HEK293T (cell line): ENCODE measurements around the gene RAB3B.
"Not testable (repeated sequence)": the region's sequence is repeated elsewhere in the genome, so short reads cannot be mapped to it uniquely, and the experiment has no call there.

ENCODE experiments used
- CTCF ChIA-PET: fragments of 350-600 bp; formaldehyde crosslinking; extraction: SDS; loops from one replicate; lab custom pipeline; 2021; ENCODE audit warnings: antibody characterized with exemption, inconsistent platforms; lab: Yijun Ruan, JAX
- POLR2A ChIA-PET: fragments of 350-600 bp; formaldehyde crosslinking; extraction: SDS; loops from one replicate; lab custom pipeline; 2020; ENCODE audit warnings: antibody characterized with exemption, inconsistent platforms; lab: Yijun Ruan, JAX
- DNase-seq: peaks from one replicate; pipeline ENCODE4 v3.0.0; 2012; ENCODE audit warnings: mixed read lengths; ENCODE audit errors: extremely low spot score
- ARNT ChIP-seq: fragments of 450-650 bp; IDR thresholded peaks from 2 replicates; pipeline ENCODE4 v1.6.1; 2017; ENCODE audit warnings: mild to moderate bottlenecking
- BHLHE40 ChIP-seq: fragments of 450-650 bp; IDR thresholded peaks from 2 replicates; pipeline ENCODE4 v1.6.1; 2016; ENCODE audit warnings: mild to moderate bottlenecking, moderate library complexity, borderline replicate concordance
- CTBP1 ChIP-seq: fragments of 450-650 bp; IDR thresholded peaks from 2 replicates; pipeline ENCODE4 v1.6.1; 2016; ENCODE audit warnings: borderline replicate concordance
- ELF4 ChIP-seq: fragments of 450-650 bp; IDR thresholded peaks from 2 replicates; pipeline ENCODE4 v1.6.1; 2017; ENCODE audit warnings: antibody characterized with exemption
- FOXA1 ChIP-seq: fragments of 450-650 bp; IDR thresholded peaks from 2 replicates; pipeline ENCODE4 v1.6.1; 2016; ENCODE audit warnings: mild to moderate bottlenecking
- FOXK2 ChIP-seq: fragments of 450-650 bp; IDR thresholded peaks from 2 replicates; pipeline ENCODE4 v1.6.1; 2016; ENCODE audit warnings: mild to moderate bottlenecking
- FOXM1 ChIP-seq: fragments of 450-650 bp; IDR thresholded peaks from 2 replicates; pipeline ENCODE4 v1.6.1; 2017; ENCODE audit warnings: mild to moderate bottlenecking, borderline replicate concordance
- HDGF ChIP-seq: fragments of 450-650 bp; IDR thresholded peaks from 2 replicates; pipeline ENCODE4 v1.6.1; 2017; ENCODE audit warnings: antibody characterized with exemption, borderline replicate concordance
- L3MBTL2 ChIP-seq: fragments of 450-650 bp; conservative IDR thresholded peaks from 2 replicates; pipeline ENCODE4 v1.6.1; 2016; ENCODE audit warnings: mild to moderate bottlenecking
- LEF1 ChIP-seq: fragments of 450-650 bp; IDR thresholded peaks from 2 replicates; pipeline ENCODE4 v1.6.1; 2017; ENCODE audit warnings: mild to moderate bottlenecking, borderline replicate concordance
- NFRKB ChIP-seq: fragments of 450-650 bp; IDR thresholded peaks from 2 replicates; pipeline ENCODE4 v1.6.1; 2016; ENCODE audit warnings: mild to moderate bottlenecking, moderate library complexity
- PKNOX1 ChIP-seq: fragments of 450-650 bp; IDR thresholded peaks from 2 replicates; pipeline ENCODE4 v1.6.1; 2016
- SP1 ChIP-seq: fragments of 450-650 bp; IDR thresholded peaks from 2 replicates; pipeline ENCODE4 v1.6.1; 2017
- SUZ12 ChIP-seq: fragments of 450-650 bp; IDR thresholded peaks from 2 replicates; pipeline ENCODE4 v1.6.1; 2016; ENCODE audit warnings: mild to moderate bottlenecking
- TARDBP ChIP-seq: fragments of 450-650 bp; IDR thresholded peaks from 2 replicates; pipeline ENCODE4 v1.6.1; 2016
- ZNF384 ChIP-seq: fragments of 450-650 bp; IDR thresholded peaks from 2 replicates; pipeline ENCODE4 v1.6.1; 2016

RAB3B gene

GRCh38 chr1:51878616-51879336, 111.7 kb downstream of the RAB3B start, which contains the start of gene NRDC:
NRDC (minus strand) TSS chr1:51878727; CDS start chr1:51878615, 112 bp downstream.
- ChIA-PET POLR2A (interaction anchor here (0.7 to 1.5 kb wide), 6 partner anchors 10 to 304 kb away, joined by 3 to 4 read pairs (median 4); partner anchors contain the start of gene TXNDC12), CTCF (interaction anchor here (1.2 kb wide), 3 partner anchors 9 to 34 kb away, joined by 3 to 4 read pairs (median 4); no protein-coding TSS in a partner anchor)
- DNase-seq: peak; percentile 95
- peak; percentile 76 for TF ChIP-seq PKNOX1
- TF ChIP-seq FOXK2: no peak
- TF ChIP-seq ELF4: no peak; the same call in 1 of the 2 replicates
- peak; percentile 5; the same call in 1 of the 2 replicates for TF ChIP-seq L3MBTL2

GRCh38 chr1:51878308-51878615, 112.2 kb downstream of the RAB3B start:
- DNase-seq: no peak
- ChIA-PET POLR2A (interaction anchor here (0.7 to 1.5 kb wide), 2 partner anchors 14 to 178 kb away, joined by 3 to 4 read pairs; partner anchors contain the start of gene BTF3L4), CTCF (interaction anchor here (1.2 kb wide), 1 partner anchor 9 kb away, joined by 4 read pairs; no protein-coding TSS in a partner anchor)
- TF ChIP-seq FOXK2 (no peak), NFRKB (no peak), SUZ12 (no peak), L3MBTL2 (peak; percentile 61), BHLHE40 (no peak), HDGF (no peak), SP1 (no peak), ELF4 (0 out of 2 replicates have a peak, but pooled peaks have one; percentile 43), CTBP1 (no peak), ZNF384 (no peak), FOXA1 (no peak)

GRCh38 chr1:51877434-51878307, 112.8 kb downstream of the RAB3B start:
- POLR2A ChIA-PET: interaction anchor here (0.6 to 1.5 kb wide), 4 partner anchors 10 to 179 kb away, joined by 3 to 4 read pairs (median 4); partner anchors contain the start of gene BTF3L4
- CTCF ChIA-PET: interaction anchor here (0.7 to 1.2 kb wide), 2 partner anchors 8 to 44 kb away, joined by 4 read pairs; no protein-coding TSS in a partner anchor
- TF ChIP-seq LEF1: no peak
- no peak for TF ChIP-seq FOXA1
- no peak for TF ChIP-seq ELF4
- no peak for TF ChIP-seq HDGF
- TF ChIP-seq FOXM1: no peak
- no peak for TF ChIP-seq TARDBP
- no peak for TF ChIP-seq PKNOX1
- TF ChIP-seq ARNT: no peak
- TF ChIP-seq SUZ12: no peak
- no peak for TF ChIP-seq CTBP1
- no peak for TF ChIP-seq BHLHE40
- no peak for TF ChIP-seq L3MBTL2
- no peak for TF ChIP-seq NFRKB
- TF ChIP-seq SP1: no peak
- TF ChIP-seq FOXK2: no peak
- TF ChIP-seq ZNF384: no peak
- DNase-seq: peak; percentile 12

GRCh38 chr1:51875836-51876235, 114.7 kb downstream of the RAB3B start:
- POLR2A ChIA-PET: interaction anchor here (0.7 kb wide), 1 partner anchor 11 kb away, joined by 3 read pairs; no protein-coding TSS in a partner anchor
- TF ChIP-seq FOXA1: no peak
- no peak for TF ChIP-seq ARNT
- no peak for TF ChIP-seq L3MBTL2
- TF ChIP-seq SUZ12: no peak
- DNase-seq: no peak
- CTCF ChIA-PET: interaction anchor here (0.6 kb wide), 1 partner anchor 70 kb away, joined by 3 read pairs; no protein-coding TSS in a partner anchor

- POLR2A ChIA-PET: no interaction called here
- DNase-seq: no peak
- CTCF ChIA-PET: no interaction called here
- TF ChIP-seq LEF1: no peak
- no peak for TF ChIP-seq CTBP1
- no peak for TF ChIP-seq FOXK2
- TF ChIP-seq SUZ12: no peak
- TF ChIP-seq FOXA1: no peak
- no peak for TF ChIP-seq HDGF
- no peak for TF ChIP-seq ELF4
- TF ChIP-seq BHLHE40: no peak
- no peak for TF ChIP-seq TARDBP
- TF ChIP-seq SP1: no peak
- no peak for TF ChIP-seq ARNT
- TF ChIP-seq FOXM1: no peak
- TF ChIP-seq L3MBTL2: no peak
- no peak for TF ChIP-seq ZNF384
Observed at GRCh38 chr1:51875291-51875772, 115.2 kb downstream of the RAB3B start.

GRCh38 chr1:51873270-51873669, 117.2 kb downstream of the RAB3B start:
- DNase-seq, CTCF ChIA-PET, POLR2A ChIA-PET: not testable (repeated sequence)
